GM23338 (cell line): ENCODE measurements around the gene GDA. TPM values are rescaled to one million over a fixed set of nuclear protein-coding genes. Genes with fewer than 3 reads are reported as not detected.

Source experiments
- ATAC-seq: fragments of 200-7000 bp; cut with Tn5 transposase; 3 replicates; pipeline ENCODE4 v1.9.1; 2020
- DNase-seq: peaks from one replicate; pipeline ENCODE4 v3.0.0-alpha.2; 2015; ENCODE audit warnings: low spot score
- H2AFZ ChIP-seq: fragments of 200-600 bp; sonication (generic); 2 replicates; pipeline ENCODE4 v1.8.0; 2016; ENCODE audit warnings: antibody characterized with exemption, mild to moderate bottlenecking, moderate library complexity
- H3F3A ChIP-seq: fragments of 200-600 bp; sonication (generic); replicated peaks from 2 replicates; pipeline ENCODE4 v1.8.0; 2017; ENCODE audit warnings: antibody characterized with exemption, mixed run types, low read depth
- H3K27ac ChIP-seq: fragments of 200-600 bp; sonication (generic); 2 replicates; pipeline ENCODE4 v1.6.1; 2016; ENCODE audit warnings: low read depth
- H3K27me3 ChIP-seq: fragments of 200-600 bp; sonication (generic); 2 replicates; pipeline ENCODE4 v1.8.0; 2016; ENCODE audit warnings: mild to moderate bottlenecking, mixed run types, moderate library complexity; ENCODE audit not compliant: insufficient read depth
- H3K36me3 ChIP-seq: fragments of 200-600 bp; sonication (generic); 2 replicates; pipeline ENCODE4 v1.8.0; 2016; ENCODE audit warnings: mild to moderate bottlenecking; ENCODE audit not compliant: insufficient read depth
- H3K4me1 ChIP-seq: fragments of 200-600 bp; sonication (generic); 2 replicates; pipeline ENCODE4 v1.8.0; 2016; ENCODE audit warnings: mild to moderate bottlenecking, moderate library complexity; ENCODE audit not compliant: insufficient read depth
- H3K4me2 ChIP-seq: fragments of 200-600 bp; sonication (generic); 2 replicates; pipeline ENCODE4 v1.7.1; 2017; ENCODE audit warnings: mixed run types
- H3K4me3 ChIP-seq: fragments of 200-600 bp; sonication (generic); 2 replicates; pipeline ENCODE4 v1.6.1; 2016; ENCODE audit warnings: mixed run types
- H3K79me2 ChIP-seq: fragments of 200-600 bp; sonication (generic); replicated peaks from 2 replicates; pipeline ENCODE4 v1.8.0; 2017; ENCODE audit warnings: mild to moderate bottlenecking; ENCODE audit not compliant: insufficient read depth
- H3K9me2 ChIP-seq: fragments of 200-600 bp; sonication (generic); 2 replicates; pipeline ENCODE4 v1.8.0; 2017; ENCODE audit not compliant: insufficient read depth
- H4K20me1 ChIP-seq: fragments of 200-600 bp; sonication (generic); replicated peaks from 2 replicates; pipeline ENCODE4 v1.8.0; 2017; ENCODE audit warnings: mild to moderate bottlenecking; ENCODE audit not compliant: insufficient read depth
- H3K27ac Mint-ChIP-seq: 2 replicates; pipeline ENCODE4 v1.8.0; 2020; ENCODE audit warnings: inconsistent platforms, mild to moderate bottlenecking, moderate library complexity, mixed read lengths
- H3K27me3 Mint-ChIP-seq: 3 replicates; pipeline ENCODE4 v1.8.0; 2022; ENCODE audit warnings: low read depth, mild to moderate bottlenecking, moderate library complexity, mixed read lengths, inconsistent platforms; ENCODE audit not compliant: insufficient read depth, poor library complexity
- H3K36me3 Mint-ChIP-seq: 3 replicates; pipeline ENCODE4 v1.8.0; 2021; ENCODE audit warnings: low read depth, mild to moderate bottlenecking, inconsistent platforms, moderate library complexity, mixed read lengths
- H3K4me1 Mint-ChIP-seq: 3 replicates; pipeline ENCODE4 v1.8.0; 2020; ENCODE audit warnings: mild to moderate bottlenecking, inconsistent platforms, mixed read lengths
- H3K4me3 Mint-ChIP-seq: 3 replicates; pipeline ENCODE4 v1.8.0; 2021; ENCODE audit warnings: moderate library complexity, mild to moderate bottlenecking, inconsistent platforms, mixed read lengths
- H3K9me3 Mint-ChIP-seq: 3 replicates; pipeline ENCODE4 v1.8.0; 2020; ENCODE audit warnings: moderate library complexity, mild to moderate bottlenecking, inconsistent platforms, mixed read lengths
- CREB1 ChIP-seq: fragments of 250-450 bp; sonication (Bioruptor Pico); IDR thresholded peaks from 2 replicates; pipeline ENCODE4 v1.5.0; 2020; ENCODE audit warnings: low read depth, mild to moderate bottlenecking, moderate library complexity
- CTCF ChIP-seq, 2 experiments: fragments of 200-600 bp in 1 of 2; sonication (generic) in 1 of 2; conservative IDR thresholded peaks; 2 replicates each; pipeline versions ENCODE4 v1.5.1 to v1.6.1; 2016 to 2017; ENCODE audit warnings: antibody characterized with exemption in 2 of 2, low read depth in 2 of 2, mild to moderate bottlenecking in 2 of 2, moderate library complexity in 1 of 2
- ETS1 ChIP-seq: IDR thresholded peaks from 2 replicates; pipeline ENCODE4 v1.6.1; 2016; ENCODE audit warnings: antibody characterized with exemption
- EZH2 ChIP-seq: fragments of 200-600 bp; sonication (generic); IDR thresholded peaks from one replicate; pipeline ENCODE4 v1.8.0; 2017; ENCODE audit warnings: antibody characterized with exemption, mild to moderate bottlenecking, low read depth; ENCODE audit not compliant: unreplicated experiment
- EZH2phosphoT487 ChIP-seq: fragments of 200-600 bp; sonication (generic); IDR thresholded peaks from one replicate; pipeline ENCODE4 v1.8.1; 2018; ENCODE audit warnings: antibody characterized with exemption; ENCODE audit not compliant: unreplicated experiment
- JUNB ChIP-seq: IDR thresholded peaks from one replicate; pipeline ENCODE4 v1.6.1; 2016; ENCODE audit warnings: antibody characterized with exemption; ENCODE audit not compliant: unreplicated experiment
- NANOG ChIP-seq: IDR thresholded peaks from 2 replicates; pipeline ENCODE4 v1.6.1; 2016; ENCODE audit warnings: antibody characterized with exemption, borderline replicate concordance
- POLR2AphosphoS5 ChIP-seq: IDR thresholded peaks from 2 replicates; pipeline ENCODE4 v1.6.1; 2016; ENCODE audit warnings: antibody characterized with exemption, low read depth
- REST ChIP-seq: IDR thresholded peaks from one replicate; pipeline ENCODE4 v1.6.1; 2018; ENCODE audit warnings: antibody characterized with exemption; ENCODE audit not compliant: unreplicated experiment
- STAT1 ChIP-seq: IDR thresholded peaks from one replicate; pipeline ENCODE4 v1.6.1; 2016; ENCODE audit warnings: antibody characterized with exemption; ENCODE audit not compliant: unreplicated experiment
- ZNF114 ChIP-seq: fragments of 250-450 bp; sonication (Bioruptor Pico); IDR thresholded peaks from 2 replicates; pipeline ENCODE4 v1.5.0; 2020; ENCODE audit warnings: mild to moderate bottlenecking, moderate library complexity
- ZNF331 ChIP-seq: fragments of 250-450 bp; sonication (Bioruptor Pico); IDR thresholded peaks from 2 replicates; pipeline ENCODE4 v1.5.0; 2020; ENCODE audit warnings: low read depth, mild to moderate bottlenecking, moderate library complexity
- ZNF462 ChIP-seq: fragments of 250-450 bp; sonication (Bioruptor Pico); IDR thresholded peaks from 2 replicates; pipeline ENCODE4 v1.5.0; 2020; ENCODE audit warnings: mild to moderate bottlenecking, moderate library complexity
- polyA plus RNA-seq: library from polyadenylated mRNA; unstranded; fragments of >200 nt; fragmentation: Nextera tagmentation; extraction: Ambion mirVana; gene quantifications from 2 replicates; pipeline ENCODE4 v1.2.1, GENCODE V29; 2016
- total RNA-seq: library from RNA; depleted of rRNA; stranded (reverse); fragments of >200 nt; shearing (Covaris generic); gene quantifications from 2 replicates; pipeline ENCODE4 v1.2.3, GENCODE V29; 2014

GDA gene
- total and polyA plus RNA-seq, 2 experiments from 2014 or later, result 4.0 to 5.8 TPM

- no peak for TF ChIP-seq EZH2
- no peak for TF ChIP-seq CTCF (conservative IDR thresholded peaks at IDR 0.05; ENCODE audit: low read depth in 2 of 2)
- TF ChIP-seq ZNF462 (CRISPR knock-in tag), result no peak
- TF ChIP-seq ZNF114 (CRISPR knock-in tag), result no peak
- TF ChIP-seq ZNF331 (CRISPR knock-in tag), result no peak
- TF ChIP-seq CREB1 (CRISPR knock-in tag), result no peak
- TF ChIP-seq ETS1, result no peak
- no peak for TF ChIP-seq NANOG
- no peak for TF ChIP-seq POLR2AphosphoS5
- TF ChIP-seq STAT1, result no peak
- no peak for TF ChIP-seq REST
- no peak for TF ChIP-seq EZH2phosphoT487
- TF ChIP-seq JUNB, result no peak
- H3K27ac Mint-ChIP-seq, result no peak overlapping the region
- DNase-seq (no peak), ATAC-seq (no peak)
- H3K4me3 ChIP-seq, result no peak overlapping the region
- no peaks in the 10 kb centered on the region for H3K36me3 ChIP-seq
- no peaks in the 10 kb centered on the region for H4K20me1 ChIP-seq
- H3K27me3 ChIP-seq, result no peaks in the 10 kb centered on the region
- no peaks in the 10 kb centered on the region for H3K4me1 Mint-ChIP-seq
- no peak overlapping the region for H3K27ac ChIP-seq
- H3K27me3 Mint-ChIP-seq, result no peaks in the 10 kb centered on the region
- H3K36me3 Mint-ChIP-seq, result no peaks in the 10 kb centered on the region
- no peak overlapping the region for H3K4me2 ChIP-seq
- H3K79me2 ChIP-seq, result no peaks in the 10 kb centered on the region
- H3F3A ChIP-seq, result no peaks in the 10 kb centered on the region
- H3K9me2 ChIP-seq, result no peaks in the 10 kb centered on the region
- H3K4me1 ChIP-seq, result no peaks in the 10 kb centered on the region
- no peak overlapping the region for H2AFZ ChIP-seq
- no peak overlapping the region for H3K4me3 Mint-ChIP-seq
- peaks cover 8% of the 10 kb centered on the region; the same call in 1 of the 3 replicates for H3K9me3 Mint-ChIP-seq
Observed at GRCh38 chr9:72274916-72275315, 125.7 kb downstream of the GDA start.
